Renal pelvis (tissue), 12 donors: Measurements from ENCODE around the gene GRIN3B. TPM values are rescaled to one million over a fixed set of nuclear protein-coding genes. Genes with fewer than 3 reads are reported as not detected.
"Not testable (repeated sequence)": the region's sequence is repeated elsewhere in the genome, so short reads cannot be mapped to it uniquely, and the experiment has no call there.

Experiments used
- DNase-seq: peaks from one replicate; pipeline ENCODE4 v3.0.0-alpha.2; 2013
- long read RNA-seq, 16 experiments: transcript quantifications; one replicate each; lab custom pipeline, GENCODE V29; 2026
- polyA plus RNA-seq, 3 donors: library from polyadenylated mRNA; unstranded; fragments of 120-200 nt; gene quantifications; one replicate each; pipeline ENCODE4 v1.2.1, GENCODE V29; 2013; ENCODE audit not compliant: insufficient read length in 3 of 3

Gene GRIN3B, protein sequence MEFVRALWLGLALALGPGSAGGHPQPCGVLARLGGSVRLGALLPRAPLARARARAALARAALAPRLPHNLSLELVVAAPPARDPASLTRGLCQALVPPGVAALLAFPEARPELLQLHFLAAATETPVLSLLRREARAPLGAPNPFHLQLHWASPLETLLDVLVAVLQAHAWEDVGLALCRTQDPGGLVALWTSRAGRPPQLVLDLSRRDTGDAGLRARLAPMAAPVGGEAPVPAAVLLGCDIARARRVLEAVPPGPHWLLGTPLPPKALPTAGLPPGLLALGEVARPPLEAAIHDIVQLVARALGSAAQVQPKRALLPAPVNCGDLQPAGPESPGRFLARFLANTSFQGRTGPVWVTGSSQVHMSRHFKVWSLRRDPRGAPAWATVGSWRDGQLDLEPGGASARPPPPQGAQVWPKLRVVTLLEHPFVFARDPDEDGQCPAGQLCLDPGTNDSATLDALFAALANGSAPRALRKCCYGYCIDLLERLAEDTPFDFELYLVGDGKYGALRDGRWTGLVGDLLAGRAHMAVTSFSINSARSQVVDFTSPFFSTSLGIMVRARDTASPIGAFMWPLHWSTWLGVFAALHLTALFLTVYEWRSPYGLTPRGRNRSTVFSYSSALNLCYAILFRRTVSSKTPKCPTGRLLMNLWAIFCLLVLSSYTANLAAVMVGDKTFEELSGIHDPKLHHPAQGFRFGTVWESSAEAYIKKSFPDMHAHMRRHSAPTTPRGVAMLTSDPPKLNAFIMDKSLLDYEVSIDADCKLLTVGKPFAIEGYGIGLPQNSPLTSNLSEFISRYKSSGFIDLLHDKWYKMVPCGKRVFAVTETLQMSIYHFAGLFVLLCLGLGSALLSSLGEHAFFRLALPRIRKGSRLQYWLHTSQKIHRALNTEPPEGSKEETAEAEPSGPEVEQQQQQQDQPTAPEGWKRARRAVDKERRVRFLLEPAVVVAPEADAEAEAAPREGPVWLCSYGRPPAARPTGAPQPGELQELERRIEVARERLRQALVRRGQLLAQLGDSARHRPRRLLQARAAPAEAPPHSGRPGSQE
- polyA plus RNA-seq = 1 to 10 TPM in 1 of 3 donors, under 1 TPM in 2; 0.87 to 1.1 (median 0.91) TPM
- long read RNA-seq, donor 1 = 0 reads
- long read RNA-seq, donor 2 = 0 reads
- long read RNA-seq, donor 3 = 0 reads
- long read RNA-seq, donor 4, partial matches to known transcripts = 39 of 54 reads
- long read RNA-seq, donor 4, other reads (novel, unspliced or antisense) = 15 of 54 reads
- long read RNA-seq, donor 5 = 0 reads
- long read RNA-seq, donor 6 = 0 reads
- long read RNA-seq, donor 7, partial matches to known transcripts = 53 of 68 reads
- long read RNA-seq, donor 7, other reads (novel, unspliced or antisense) = 15 of 68 reads
- long read RNA-seq, donor 8, partial matches to known transcripts = 13 of 13 reads
- long read RNA-seq, donor 8, other reads (novel, unspliced or antisense) = 0 of 13 reads
- long read RNA-seq, donor 9 = 0 reads
- long read RNA-seq, donor 10, partial matches to known transcripts = 74 of 82 reads
- long read RNA-seq, donor 10, other reads (novel, unspliced or antisense) = 8 of 82 reads
- long read RNA-seq, donor 11 = 0 reads
- long read RNA-seq, donor 12 = 0 reads
- long read RNA-seq, donor 13, partial matches to known transcripts = 5 of 5 reads
- long read RNA-seq, donor 13, other reads (novel, unspliced or antisense) = 0 of 5 reads
- long read RNA-seq, donor 14 = 0 reads
- long read RNA-seq, donor 15 = 0 reads
- long read RNA-seq, donor 16 = 0 reads

DNA sequence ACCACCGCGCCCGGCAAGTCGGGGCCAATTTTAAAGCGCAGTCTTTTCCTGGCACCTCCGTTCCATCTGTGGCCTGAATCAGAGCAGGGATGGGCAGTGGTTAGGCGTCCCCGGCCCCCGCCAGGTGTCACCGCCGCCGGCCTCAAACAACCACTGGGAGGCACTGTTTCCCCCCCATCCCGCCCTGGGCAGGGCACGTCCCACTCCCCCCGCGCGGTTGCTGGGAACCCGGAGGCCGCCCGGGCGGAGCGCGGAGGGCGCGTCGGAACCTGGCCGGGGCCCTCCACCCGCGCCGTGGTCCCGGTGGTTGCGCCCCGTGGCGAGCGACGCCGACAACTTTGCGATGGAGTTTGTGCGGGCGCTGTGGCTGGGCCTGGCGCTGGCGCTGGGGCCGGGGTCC is at the start of gene GRIN3B:
Gene GRIN3B (plus strand): TSS at position 325 of the 400 bp plus-strand sequence. CDS start 19 bp downstream, at position 344.
- no peak for DNase-seq

DNA sequence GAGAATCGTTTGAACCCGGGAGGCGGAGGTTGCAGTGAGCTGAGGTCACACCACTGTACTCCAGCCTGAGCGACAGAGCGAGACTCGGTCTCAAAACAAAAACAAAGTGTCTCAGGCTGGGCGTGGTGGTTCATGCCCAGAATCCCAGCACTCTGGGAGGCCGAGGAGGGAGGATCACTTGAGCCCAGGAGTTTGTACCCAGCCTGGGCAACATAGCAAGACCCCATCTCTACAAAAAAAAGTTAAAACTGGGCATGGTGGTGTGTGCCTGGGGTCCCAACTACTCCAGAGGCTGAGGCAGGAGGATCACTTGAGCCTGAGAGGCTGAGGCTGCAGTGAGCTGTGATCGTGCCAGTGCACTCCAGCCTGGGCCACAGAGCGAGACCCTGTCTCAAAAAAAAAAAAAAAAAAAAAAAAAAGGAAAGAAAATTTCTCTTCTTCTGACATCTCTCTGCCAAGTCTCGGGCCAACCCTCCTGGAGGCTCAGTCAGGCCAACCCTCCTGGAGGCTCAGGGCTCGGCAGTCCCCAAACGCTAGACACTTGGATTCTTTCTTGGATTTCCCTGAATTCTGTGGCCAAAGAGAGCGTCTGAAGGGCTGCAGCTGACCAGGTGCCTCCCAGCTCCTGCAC is 48.1 kb upstream of the GRIN3B start:
- DNase-seq = no peak

DNA sequence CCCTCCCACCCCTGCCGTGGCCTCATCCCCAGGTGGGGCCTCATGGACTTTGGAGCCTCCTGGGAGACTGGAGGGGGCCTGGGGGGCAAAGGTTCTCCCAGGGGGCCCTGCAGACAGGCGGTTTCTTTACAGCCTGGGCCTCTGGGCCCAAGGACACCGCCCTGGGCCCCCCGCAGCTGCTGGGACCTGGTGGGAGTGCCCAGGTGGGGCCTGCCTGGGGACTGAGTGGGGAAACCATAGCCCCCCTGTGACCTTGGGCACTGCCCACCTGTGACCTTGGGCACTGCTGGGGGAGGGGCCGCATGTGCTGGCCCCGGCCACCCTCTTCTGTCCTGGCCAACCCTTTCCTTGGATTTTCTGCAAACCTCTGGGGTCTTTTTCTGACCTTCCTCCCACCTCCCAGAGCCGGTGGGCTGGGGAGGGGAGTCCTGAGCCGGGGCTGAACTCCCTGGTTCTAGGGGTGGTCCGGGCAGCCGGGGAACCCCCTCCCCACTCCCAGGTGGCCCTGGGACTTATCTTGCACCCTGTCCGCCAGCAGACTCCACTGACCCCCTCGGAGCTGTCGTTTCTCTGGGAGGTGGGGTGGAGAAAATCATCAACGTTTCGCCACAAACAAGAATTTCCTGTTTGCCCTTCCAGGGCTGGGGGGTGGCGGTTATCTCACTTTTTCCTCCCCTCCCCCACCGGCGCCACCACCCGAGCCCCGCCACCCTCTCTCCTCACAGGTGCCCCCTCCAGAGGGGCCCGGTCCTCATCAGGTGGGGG is 47.4 kb upstream of the GRIN3B start:
- no peak for DNase-seq

DNA sequence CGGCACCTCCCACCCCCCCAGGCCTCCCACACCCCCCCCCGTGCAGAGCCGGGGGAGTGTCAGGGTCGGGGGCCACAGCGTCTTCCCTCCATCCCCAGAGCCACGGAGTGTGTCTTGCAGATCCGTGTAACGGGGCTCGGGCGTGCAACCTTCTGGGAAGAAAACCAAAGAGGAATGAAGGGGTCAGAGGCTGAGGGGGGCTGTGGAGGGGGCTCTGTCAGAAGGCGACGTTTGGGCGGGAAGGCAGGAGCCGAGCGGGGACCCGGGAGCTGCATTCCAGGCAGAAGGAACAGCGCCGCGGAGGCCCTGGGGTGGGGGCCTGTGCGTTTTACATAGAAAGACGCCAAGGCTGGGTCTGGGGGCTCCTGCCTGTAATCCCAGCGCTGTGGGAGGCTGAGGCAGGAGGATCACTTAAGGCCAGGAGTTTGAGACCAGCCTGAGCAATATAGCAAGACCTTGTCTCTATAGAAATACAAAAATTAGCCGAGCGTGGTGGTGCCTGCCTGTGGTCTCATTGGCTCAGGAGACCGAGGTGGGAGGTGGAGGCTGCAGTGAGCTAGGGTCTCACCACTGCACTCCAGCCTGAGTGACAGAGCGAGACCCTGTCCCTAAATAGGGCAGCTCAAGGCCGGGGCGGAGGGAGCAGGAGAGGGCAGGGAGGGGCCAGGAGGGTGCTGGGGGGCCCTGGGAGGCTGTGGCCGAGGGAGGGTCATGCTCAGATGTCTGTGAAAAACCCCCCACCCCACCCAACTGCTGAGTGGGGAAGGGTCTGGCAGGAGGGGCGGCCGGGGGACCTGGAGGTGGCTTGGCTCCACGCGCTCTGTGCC is 46.6 kb upstream of the GRIN3B start:
- DNase-seq = no peak

DNA sequence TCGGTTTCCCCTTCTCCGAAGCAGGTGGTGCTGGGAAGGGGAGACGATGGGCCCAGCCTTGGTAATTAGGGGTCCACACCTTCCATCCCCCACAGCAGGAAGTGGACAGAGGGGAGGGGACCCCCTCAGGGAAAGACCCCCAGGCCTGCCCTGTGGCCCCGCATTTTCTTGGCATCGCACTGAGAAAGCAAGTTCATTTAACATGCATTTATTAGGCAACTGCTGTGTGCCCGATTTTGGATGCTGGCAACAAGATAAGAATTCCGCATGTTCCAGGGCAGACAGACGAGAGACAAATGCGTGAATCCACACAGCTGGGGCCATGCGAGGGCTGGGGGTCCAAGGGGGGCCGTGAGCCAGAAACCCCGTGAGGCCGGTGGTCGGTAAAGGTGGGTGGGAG is 45.9 kb upstream of the GRIN3B start:
- DNase-seq = no peak

DNA sequence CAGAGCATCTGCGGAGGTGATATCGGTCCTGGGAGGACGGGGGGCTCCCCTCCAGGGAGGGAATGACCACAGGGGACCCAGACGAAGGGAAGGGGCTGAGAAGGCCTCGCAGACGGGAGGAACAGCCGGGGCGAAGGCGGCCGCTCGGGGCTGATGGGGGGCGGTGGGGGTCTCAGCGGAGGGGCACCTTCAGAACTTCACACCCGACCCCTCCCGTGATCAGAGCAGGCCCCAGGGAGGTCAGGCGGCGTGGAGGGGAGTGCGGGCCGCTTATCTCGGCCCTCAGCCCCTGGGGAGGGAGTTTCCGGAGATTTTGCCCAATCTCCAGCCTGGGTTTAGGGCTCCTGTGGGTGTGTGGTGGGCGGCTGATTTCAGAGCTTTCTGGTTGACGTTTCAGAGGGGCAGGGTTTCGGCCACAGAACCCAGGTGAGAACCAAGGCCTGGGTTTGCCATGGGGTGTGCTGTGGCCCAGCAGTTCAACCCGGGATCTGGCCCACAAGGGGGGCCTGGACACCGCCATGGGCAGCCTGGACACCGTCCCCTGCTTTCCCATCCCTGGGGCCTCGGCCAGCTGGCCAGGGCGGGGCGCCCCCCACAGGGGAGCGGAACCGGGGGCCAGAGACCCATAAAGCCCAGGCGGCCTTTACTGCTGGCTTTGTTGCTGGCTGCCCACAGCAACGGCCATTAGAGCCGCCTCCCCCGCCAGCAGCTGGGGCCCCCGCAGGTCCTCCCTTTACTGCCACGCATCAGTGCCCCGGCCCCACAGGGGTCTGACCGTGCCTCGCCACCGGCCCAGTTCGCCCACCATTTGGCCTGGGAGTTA is 45.3 kb upstream of the GRIN3B start:
- peak; percentile 81 for DNase-seq

DNA sequence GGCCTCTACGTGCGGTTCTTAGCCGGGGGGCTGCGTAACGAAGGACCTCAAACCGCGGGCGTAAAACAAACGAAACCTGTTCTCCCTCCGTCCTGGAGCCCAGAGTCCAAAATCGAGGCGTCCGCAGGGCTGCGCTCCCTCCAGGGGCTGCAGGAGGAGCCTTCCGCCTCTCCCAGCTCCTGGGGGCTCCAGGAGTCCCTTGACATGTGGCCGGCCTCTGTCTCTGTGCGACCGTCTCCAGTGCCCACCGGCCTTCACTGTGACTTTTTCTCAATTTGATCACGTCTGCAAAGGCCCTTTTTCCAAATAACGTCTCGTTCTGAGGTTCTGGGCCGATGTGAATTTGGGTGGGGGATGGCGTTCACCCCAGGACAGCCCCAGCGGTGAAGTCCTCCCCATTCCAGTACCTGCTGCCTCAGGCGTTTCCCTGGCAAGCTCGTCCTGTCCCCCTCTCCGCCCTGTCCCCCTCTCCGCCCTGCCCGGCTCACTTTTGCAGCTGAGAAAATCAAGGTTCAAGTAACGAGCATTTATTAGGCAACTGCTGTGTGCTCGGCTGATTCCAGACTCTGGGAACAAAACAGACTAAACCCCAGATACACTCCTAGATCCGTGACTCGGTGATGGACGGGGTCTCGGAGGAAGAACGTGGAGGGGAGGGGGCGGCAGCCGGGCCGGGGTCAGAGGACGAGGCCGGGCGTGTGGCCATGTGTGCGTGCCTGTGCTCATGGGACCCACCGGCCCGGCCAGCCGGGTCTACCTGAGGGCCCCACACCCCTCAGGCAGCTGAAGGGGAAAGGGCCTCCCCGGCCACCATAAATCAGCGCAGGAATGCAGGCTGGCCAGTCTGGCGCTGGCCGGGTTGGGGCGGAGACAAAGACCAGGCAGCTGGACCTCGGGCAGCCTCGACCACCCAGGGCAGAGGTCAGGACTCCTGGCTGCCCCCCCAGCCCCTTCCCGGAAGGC is 44.1 kb upstream of the GRIN3B start:
- peak; percentile 77 for DNase-seq

DNA sequence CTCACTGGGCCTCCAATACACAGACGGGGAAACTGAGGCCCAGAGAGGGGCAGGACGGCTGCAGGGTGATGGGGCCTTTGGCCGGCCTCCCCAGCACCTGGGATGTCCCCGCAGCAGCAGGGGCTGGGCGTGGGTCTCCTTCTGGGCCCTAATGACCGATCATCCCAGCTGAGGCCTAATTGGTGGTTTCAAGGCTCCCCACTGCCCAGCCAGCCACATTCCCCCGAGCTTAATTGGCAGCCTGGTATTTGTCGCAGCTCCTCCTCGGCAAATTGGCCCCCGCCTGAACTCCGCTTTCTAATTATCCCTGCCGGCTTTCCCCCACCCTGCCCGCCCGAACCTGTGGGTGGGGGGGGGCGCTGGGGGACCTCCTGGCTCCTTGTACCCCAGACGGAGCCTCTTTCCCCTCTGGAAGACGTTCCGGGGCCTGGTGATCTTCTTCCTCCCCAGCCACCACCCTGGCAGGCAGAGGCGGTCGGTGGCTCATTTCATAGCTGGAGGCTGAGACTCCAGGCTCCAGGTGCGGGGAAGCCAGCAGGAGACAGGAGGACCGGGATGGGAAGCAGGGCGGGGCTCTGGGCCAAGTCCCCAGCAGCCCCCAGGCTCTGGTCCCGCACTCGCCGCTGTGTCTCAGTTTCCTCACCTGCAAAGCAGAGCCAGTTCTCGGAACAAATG is 43.3 kb upstream of the GRIN3B start:
- DNase-seq = peak; percentile 78

DNA sequence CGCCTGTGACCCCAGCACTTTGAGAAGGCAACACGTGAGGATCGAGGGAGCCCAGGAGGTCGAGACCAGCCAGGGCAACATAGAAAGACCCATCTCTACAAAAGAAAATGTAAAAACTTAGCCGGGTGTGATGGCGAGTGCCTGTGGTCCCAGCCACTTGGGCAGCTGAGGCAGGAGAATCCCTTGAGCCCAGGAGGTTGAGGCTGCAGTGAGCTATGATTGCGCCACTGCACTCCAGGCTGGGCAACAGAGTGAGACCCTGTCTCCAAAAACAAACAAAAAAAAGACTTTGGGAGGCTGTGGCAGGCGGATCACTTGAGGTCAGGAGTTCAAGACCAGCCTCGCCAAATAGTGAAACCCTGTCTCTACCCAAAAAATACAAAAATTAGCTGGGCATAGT is 42.6 kb upstream of the GRIN3B start:
- not testable (repeated sequence) for DNase-seq

DNA sequence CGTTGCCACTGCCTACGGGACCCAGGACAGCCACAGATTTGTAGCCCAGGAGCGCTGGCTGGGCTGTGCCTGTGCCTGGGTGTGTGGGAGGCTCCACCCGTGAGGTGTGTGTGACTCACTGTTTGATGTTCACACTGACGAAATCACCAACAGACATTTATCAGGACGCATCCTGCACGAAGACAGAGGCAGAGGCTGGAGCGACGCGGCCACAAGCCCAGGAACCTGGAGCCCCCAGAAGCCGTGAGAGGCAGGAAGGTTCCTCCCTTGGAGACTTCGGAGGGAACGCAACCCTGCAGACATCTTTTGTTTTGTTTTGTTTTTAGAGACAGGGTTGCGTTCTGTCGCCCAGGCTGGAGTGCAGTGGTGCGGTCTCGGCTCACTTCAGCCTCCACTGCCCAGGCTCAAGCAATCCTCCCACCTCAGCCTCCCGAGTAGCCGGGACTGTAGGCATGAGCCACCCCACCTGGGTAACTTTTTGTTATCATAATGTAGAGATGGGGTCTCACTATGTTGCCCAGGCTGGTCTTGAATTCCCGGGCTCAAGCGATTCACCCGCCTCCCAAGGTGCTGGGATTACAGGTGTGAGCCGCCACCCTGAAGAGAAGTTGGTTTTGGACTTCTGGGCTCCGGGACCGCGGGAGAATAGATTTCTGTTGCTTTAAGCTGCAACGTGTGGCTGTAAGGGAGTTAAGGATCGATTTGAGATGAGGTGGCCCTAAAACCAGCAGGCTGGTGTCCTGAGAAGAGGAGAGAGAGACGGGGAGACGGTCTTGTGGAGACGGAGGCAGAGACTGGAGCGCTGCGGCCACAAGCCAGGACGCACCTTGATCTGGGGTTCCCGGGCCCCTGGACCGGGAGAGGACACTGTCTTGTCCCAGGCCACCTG is 41.0 kb upstream of the GRIN3B start:
- DNase-seq = no peak

DNA sequence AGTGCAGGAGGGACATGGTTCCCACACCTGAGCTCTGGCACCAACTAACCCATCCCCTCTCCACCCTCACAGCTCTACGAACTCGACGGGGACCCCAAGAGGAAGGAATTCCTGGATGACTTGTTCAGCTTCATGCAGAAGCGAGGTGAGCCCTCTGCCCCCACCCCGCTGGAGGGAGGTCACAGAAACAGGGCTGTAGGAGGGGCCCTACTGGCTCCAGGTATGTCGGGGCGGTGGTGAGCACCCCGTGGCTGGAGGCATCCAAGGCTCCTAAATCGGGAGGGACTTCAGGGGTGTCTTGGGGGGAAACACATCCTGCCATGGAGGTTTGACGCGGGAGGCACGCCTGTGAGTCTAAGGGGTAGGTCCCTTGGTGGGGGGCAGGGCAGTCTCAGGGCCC is 40.2 kb upstream of the GRIN3B start:
- no peak for DNase-seq

DNA sequence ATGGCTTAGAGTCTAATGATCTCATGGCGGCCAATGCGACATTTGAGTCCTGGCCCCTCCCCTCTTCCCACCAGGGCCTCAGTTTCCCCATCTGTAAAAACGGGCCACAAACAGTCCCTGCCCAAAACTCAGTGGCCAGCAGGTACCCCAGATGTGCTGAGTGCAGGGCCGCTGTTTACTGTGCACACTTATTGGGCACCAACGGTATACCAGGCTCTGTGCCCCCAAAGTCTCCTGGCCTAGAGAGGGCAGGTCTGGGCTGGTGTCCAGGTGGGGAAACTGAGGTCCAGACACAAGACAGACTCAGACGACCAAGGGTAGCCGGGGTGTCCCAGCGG is 39.6 kb upstream of the GRIN3B start:
- DNase-seq = no peak

DNA sequence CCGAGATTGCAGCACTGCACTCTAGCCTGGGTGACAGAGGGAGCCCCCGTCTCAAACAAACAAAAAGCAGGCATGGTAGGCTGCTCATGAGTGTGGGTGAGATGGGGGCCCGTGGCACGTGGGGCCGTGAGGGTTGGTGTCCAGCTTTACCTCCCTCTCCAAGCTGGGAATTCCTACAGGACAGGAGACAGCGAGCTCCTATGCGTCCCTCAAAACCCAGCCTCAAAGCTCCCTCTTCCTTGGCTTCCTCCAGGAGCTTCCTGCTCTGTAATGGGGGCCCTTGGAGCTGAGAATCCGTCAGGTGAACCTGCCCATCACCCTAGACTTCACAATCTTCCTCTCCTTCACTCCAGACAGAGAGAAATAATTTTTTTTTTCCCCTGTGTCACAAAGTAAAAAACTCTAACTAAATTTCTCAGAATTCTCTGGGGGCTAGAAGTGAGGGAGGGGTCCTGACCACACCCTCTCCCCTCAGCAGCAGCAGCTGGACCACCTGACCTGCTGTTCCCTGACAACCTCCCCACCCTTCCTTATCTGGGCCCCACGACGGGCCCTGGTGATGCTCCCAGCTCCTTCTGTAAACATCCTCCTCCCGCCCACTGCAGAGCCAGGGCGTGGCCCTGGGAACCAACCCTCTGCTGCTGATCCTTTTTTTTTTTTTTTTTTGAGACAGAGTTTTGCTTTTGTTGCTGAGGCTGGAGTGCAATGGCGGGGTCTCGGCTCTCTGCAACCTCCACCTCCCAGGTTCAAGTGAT is 38.2 kb upstream of the GRIN3B start:
- DNase-seq = no peak

DNA sequence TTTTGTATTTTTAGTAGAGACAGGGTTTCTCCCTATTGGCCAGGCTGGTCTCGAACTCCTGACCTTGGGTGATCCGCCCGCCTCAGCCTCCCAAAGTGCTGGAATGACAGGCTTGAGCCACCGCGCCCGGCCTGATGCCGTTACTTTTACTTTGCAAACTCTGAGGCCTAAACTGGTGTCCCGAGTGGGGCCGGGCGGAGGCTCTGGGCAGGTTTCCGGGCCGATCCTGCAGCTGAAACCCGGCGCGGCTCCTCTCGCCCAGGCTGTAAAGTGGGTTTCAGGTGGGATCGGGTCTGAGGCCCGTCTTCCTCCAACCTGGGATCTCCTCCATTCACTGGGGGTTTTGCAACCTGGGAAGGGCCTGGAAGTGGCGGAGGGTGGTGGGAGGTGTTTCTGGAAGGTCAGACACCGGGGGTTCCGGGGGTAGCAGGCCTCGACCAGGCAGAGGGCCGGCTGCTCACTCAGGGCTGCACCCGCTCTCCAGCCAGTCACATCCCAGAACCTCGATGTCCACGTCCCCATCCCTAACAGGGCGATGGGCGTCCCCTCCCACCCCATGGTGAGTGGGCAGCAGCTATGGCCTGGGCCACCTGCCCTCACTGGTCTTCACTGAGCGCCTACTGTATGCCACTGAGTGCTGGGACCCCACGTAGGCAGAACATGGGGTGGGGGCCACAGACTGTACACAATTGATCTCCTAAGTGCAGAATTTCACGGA is 37.4 kb upstream of the GRIN3B start:
- DNase-seq = no peak
